Measurements from ENCODE around the gene CXCL11.

The CXCL11 gene

DNA sequence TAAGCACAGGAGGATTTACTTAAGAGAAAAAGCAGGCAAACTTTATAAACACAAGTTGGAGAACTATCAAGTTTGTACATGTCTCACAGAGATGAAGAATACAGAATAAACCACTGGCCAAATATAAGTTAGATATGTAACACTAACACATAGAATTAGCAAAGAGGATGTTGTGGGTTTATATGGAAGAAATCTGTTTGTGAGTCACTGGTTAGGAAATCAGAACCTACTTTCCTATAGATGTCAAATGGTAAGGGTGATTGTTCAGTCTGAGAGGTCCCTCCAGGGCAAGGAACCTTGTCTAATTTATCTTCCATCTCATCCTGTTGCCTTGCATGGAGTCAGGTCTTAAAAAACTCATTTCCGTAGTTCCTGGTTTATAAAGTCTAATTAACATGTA, 23.9 kb upstream of the CXCL11 start:
- no peaks in the 10 kb centered on the region for H3K9me3 ChIP-seq (ENCODE audit: insufficient read depth, low read length)
- no peaks in the 10 kb centered on the region for H4K20me1 ChIP-seq (ENCODE audit: insufficient read depth, low read length)
- H3K4me3 ChIP-seq (ENCODE audit: low read length), result no peak overlapping the region
- peaks cover 94% of the 10 kb centered on the region for H3K4me1 ChIP-seq (ENCODE audit: low read length)
- peaks cover 7% of the 10 kb centered on the region for H3K36me3 ChIP-seq (replicated peaks; ENCODE audit: low read depth, low read length)
- H3K27ac ChIP-seq (ENCODE audit: low read length), result peak overlapping the region; percentile 95
- H3K4me2 ChIP-seq (ENCODE audit: low read length), result peak overlapping the region; percentile 65
- H3K27me3 ChIP-seq (ENCODE audit: low read depth, low read length), result no peaks in the 10 kb centered on the region
- no peak overlapping the region for H2AFZ ChIP-seq (ENCODE audit: low read depth, low read length)
- peaks cover 16% of the 10 kb centered on the region; the same call in 1 of the 2 replicates for H3K79me2 ChIP-seq (ENCODE audit: low read length)
- peak overlapping the region; percentile 86 for H3K9ac ChIP-seq (ENCODE audit: low read length)
- TF ChIP-seq EZH2phosphoT487 (IDR thresholded peaks at IDR 0.05; ENCODE audit: low read depth), result no peak
- TF ChIP-seq CTCF (IDR thresholded peaks at IDR 0.05; ENCODE audit: low read depth, low read length), result no peak

GRCh38 chr4:76058888-76059426, 23.1 kb upstream of the CXCL11 start:
- Histone ChIP-seq H3K4me2 (ENCODE audit: low read length) (peak overlapping the region; percentile 65), H3K4me1 (ENCODE audit: low read length) (peaks cover 96% of the 10 kb centered on the region), H3K27ac (ENCODE audit: low read length) (peak overlapping the region; percentile 95), H2AFZ (ENCODE audit: low read depth, low read length) (no peak overlapping the region), H4K20me1 (ENCODE audit: insufficient read depth, low read length) (no peaks in the 10 kb centered on the region), H3K27me3 (ENCODE audit: low read depth, low read length) (no peaks in the 10 kb centered on the region), H3K79me2 (ENCODE audit: low read length) (peaks cover 16% of the 10 kb centered on the region; the same call in 1 of the 2 replicates), H3K36me3 (replicated peaks; ENCODE audit: low read depth, low read length) (peaks cover 7% of the 10 kb centered on the region), H3K4me3 (ENCODE audit: low read length) (peak overlapping the region; percentile 28), H3K9ac (ENCODE audit: low read length) (peak overlapping the region; percentile 86), H3K9me3 (ENCODE audit: insufficient read depth, low read length) (no peaks in the 10 kb centered on the region)
- no peak for TF ChIP-seq CTCF (IDR thresholded peaks at IDR 0.05; ENCODE audit: low read depth, low read length)
- TF ChIP-seq EZH2phosphoT487 (IDR thresholded peaks at IDR 0.05; ENCODE audit: low read depth), result no peak

DNA sequence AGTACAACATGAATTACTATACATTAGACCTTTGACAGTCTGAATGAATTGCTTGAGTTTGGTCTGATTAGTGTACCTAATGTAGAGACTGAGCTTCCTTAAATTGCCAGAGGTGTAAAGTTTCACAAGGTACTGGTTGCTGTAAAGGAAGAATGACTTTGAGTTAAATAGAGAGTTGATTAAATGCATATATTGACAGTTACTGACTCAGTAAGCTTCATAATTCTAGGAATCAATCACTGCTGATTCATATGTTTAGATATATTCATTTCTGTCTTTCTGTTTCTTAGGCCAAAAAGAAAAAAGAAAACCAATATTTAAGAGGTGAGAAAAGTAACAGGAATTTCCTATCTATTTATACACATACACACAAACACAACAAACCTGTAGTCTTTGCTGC, 22.4 kb upstream of the CXCL11 start:
- peak overlapping the region; percentile 90 for H3K9ac ChIP-seq (ENCODE audit: low read length)
- peaks cover 6% of the 10 kb centered on the region for H3K36me3 ChIP-seq (replicated peaks; ENCODE audit: low read depth, low read length)
- TF ChIP-seq EZH2phosphoT487 (IDR thresholded peaks at IDR 0.05; ENCODE audit: low read depth), result no peak
- no peak for TF ChIP-seq CTCF (IDR thresholded peaks at IDR 0.05; ENCODE audit: low read depth, low read length)
- H3K4me1 ChIP-seq (ENCODE audit: low read length), result peaks cover 96% of the 10 kb centered on the region
- H3K79me2 ChIP-seq (ENCODE audit: low read length), result peaks cover 16% of the 10 kb centered on the region; the same call in 1 of the 2 replicates
- H4K20me1 ChIP-seq (ENCODE audit: insufficient read depth, low read length), result no peaks in the 10 kb centered on the region
- H2AFZ ChIP-seq (ENCODE audit: low read depth, low read length), result no peak overlapping the region
- no peaks in the 10 kb centered on the region for H3K9me3 ChIP-seq (ENCODE audit: insufficient read depth, low read length)
- no peaks in the 10 kb centered on the region for H3K27me3 ChIP-seq (ENCODE audit: low read depth, low read length)
- peak overlapping the region; percentile 95 for H3K27ac ChIP-seq (ENCODE audit: low read length)
- peak overlapping the region; percentile 28 for H3K4me3 ChIP-seq (ENCODE audit: low read length)
- peak overlapping the region; percentile 65 for H3K4me2 ChIP-seq (ENCODE audit: low read length)

GRCh38 chr4:76055421-76055820, 19.6 kb upstream of the CXCL11 start:
- Histone ChIP-seq H3K9ac (ENCODE audit: low read length) (peak overlapping the region; percentile 90), H3K79me2 (ENCODE audit: low read length) (peaks cover 7% of the 10 kb centered on the region; the same call in 1 of the 2 replicates)

More at GRCh38 chr4:76055421-76055820, 19.6 kb upstream of the CXCL11 start:
- H3K9me3 ChIP-seq (ENCODE audit: insufficient read depth, low read length), result no peaks in the 10 kb centered on the region
- peak overlapping the region; percentile 77 for H3K4me2 ChIP-seq (ENCODE audit: low read length)
- H2AFZ ChIP-seq (ENCODE audit: low read depth, low read length), result no peak overlapping the region
- TF ChIP-seq EZH2phosphoT487 (IDR thresholded peaks at IDR 0.05; ENCODE audit: low read depth) (no peak), CTCF (IDR thresholded peaks at IDR 0.05; ENCODE audit: low read depth, low read length) (no peak)
- no peaks in the 10 kb centered on the region for H4K20me1 ChIP-seq (ENCODE audit: insufficient read depth, low read length)
- H3K4me3 ChIP-seq (ENCODE audit: low read length), result peak overlapping the region; percentile 43
- H3K27me3 ChIP-seq (ENCODE audit: low read depth, low read length), result no peaks in the 10 kb centered on the region
- H3K36me3 ChIP-seq (replicated peaks; ENCODE audit: low read depth, low read length), result peaks cover 3% of the 10 kb centered on the region
- H3K27ac ChIP-seq (ENCODE audit: low read length), result peak overlapping the region; percentile 95
- H3K4me1 ChIP-seq (ENCODE audit: low read length), result peaks cover 74% of the 10 kb centered on the region
